Common myeloid progenitor, CD34-positive (primary cell): ENCODE data around the gene TMEM184B.
"Not testable (repeated sequence)": the region's sequence is repeated elsewhere in the genome, so short reads cannot be mapped to it uniquely, and the experiment has no call there.

Experiments used
- CTCF ChIA-PET: fragments of 350-600 bp; sonication (Branson Sonifier 250); formaldehyde crosslinking; loops from one replicate; lab custom pipeline; 2021; ENCODE audit warnings: antibody characterized with exemption; lab: Charles Lee
- POLR2A ChIA-PET: fragments of 350-600 bp; sonication (Branson Sonifier 250); formaldehyde crosslinking; loops from one replicate; lab custom pipeline; 2021; ENCODE audit warnings: antibody characterized with exemption; lab: Charles Lee
- DNase-seq, 3 donors: peaks; one replicate each; pipeline versions ENCODE4 v3.0.0 to v3.0.0-alpha.2; 2013
- H3K27ac ChIP-seq, 2 experiments: 1 replicate in 1 of 2; 2 replicates in 1 of 2; pipeline ENCODE4 v1.7.0; 2013; ENCODE audit warnings: inconsistent platforms in 2 of 2, low read length in 2 of 2, mild to moderate bottlenecking in 2 of 2, low read depth in 1 of 2, moderate library complexity in 1 of 2; ENCODE audit not compliant: severe bottlenecking in 2 of 2, insufficient read depth in 1 of 2, poor library complexity in 1 of 2
- H3K27me3 ChIP-seq, 5 experiments: replicated peaks in 2 of 5; 1 replicate in 3 of 5; 2 replicates in 2 of 5; pipeline versions ENCODE4 v1.6.1 to v1.7.0; 2013; ENCODE audit warnings: low read length in 4 of 5, mild to moderate bottlenecking in 2 of 5, moderate library complexity in 2 of 5, inconsistent platforms in 1 of 5; ENCODE audit not compliant: insufficient read depth in 5 of 5, control insufficient read depth in 4 of 5
- H3K36me3 ChIP-seq, 4 experiments: 1 replicate in 2 of 4; 2 replicates in 2 of 4; pipeline versions ENCODE4 v1.6.1 to v1.7.0; 2013; ENCODE audit warnings: low read length in 3 of 4, control low read depth in 1 of 4, mild to moderate bottlenecking in 1 of 4; ENCODE audit not compliant: control insufficient read depth in 4 of 4, insufficient read depth in 4 of 4
- H3K4me1 ChIP-seq, 4 experiments: 1 replicate in 3 of 4; 2 replicates in 1 of 4; pipeline versions ENCODE4 v1.6.1 to v1.7.1; 2013; ENCODE audit warnings: low read length in 3 of 4, mild to moderate bottlenecking in 3 of 4, control low read depth in 1 of 4, inconsistent platforms in 1 of 4, moderate library complexity in 1 of 4; ENCODE audit not compliant: control insufficient read depth in 4 of 4, insufficient read depth in 4 of 4; ENCODE audit errors: control extremely low read depth in 1 of 4
- H3K4me3 ChIP-seq, 7 experiments: 1 replicate in 4 of 7; 2 replicates in 3 of 7; pipeline versions ENCODE4 v1.5.1 to v1.7.0; 2013; ENCODE audit warnings: mild to moderate bottlenecking in 7 of 7, low read length in 6 of 7, moderate library complexity in 6 of 7, inconsistent platforms in 2 of 7, low read depth in 2 of 7, control low read depth in 1 of 7; ENCODE audit not compliant: insufficient read depth in 4 of 7, control insufficient read depth in 1 of 7; ENCODE audit errors: extremely low read depth in 1 of 7
- H3K9me3 ChIP-seq, 5 experiments: 1 replicate in 4 of 5; 2 replicates in 1 of 5; pipeline versions ENCODE4 v1.6.1 to v1.7.1; 2013; ENCODE audit warnings: low read length in 4 of 5, mild to moderate bottlenecking in 2 of 5, inconsistent platforms in 1 of 5, low read depth in 1 of 5, moderate library complexity in 1 of 5; ENCODE audit not compliant: control insufficient read depth in 4 of 5, insufficient read depth in 2 of 5; ENCODE audit errors: control extremely low read depth in 1 of 5
- WGBS: methylation state at CpG from one replicate; pipeline ENCODE4 v1.1.5; 2013; ENCODE audit not compliant: insufficient coverage; 5-methylcytosine and 5-hydroxymethylcytosine counted together

The TMEM184B gene

DNA sequence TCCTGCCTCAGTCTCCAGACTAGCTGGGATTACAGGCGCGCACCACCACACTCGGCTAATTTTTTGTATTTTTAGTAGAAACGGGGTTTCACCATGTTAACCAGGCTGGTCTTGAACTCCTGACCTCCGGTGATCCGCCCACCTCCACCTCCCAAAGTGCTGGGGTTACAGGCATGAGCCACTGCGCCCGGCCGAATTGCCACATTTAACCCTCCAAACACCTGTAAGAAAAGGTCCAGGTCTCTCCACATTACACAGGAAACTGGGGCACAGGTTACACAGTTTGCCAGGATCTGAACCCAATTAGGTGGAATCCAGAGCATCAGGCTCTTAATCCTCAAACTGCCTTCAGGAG lies 95.3 kb downstream of the TMEM184B start:
- H3K4me3 ChIP-seq, H3K36me3 ChIP-seq, POLR2A ChIA-PET, H3K27me3 ChIP-seq, H3K27ac ChIP-seq, DNase-seq, H3K9me3 ChIP-seq: not testable (repeated sequence)
- WGBS = 98% methylated on average over 9 of the region's 9 CpGs
- H3K4me1 ChIP-seq = peaks cover 10 to 83% (median 72%) of the 10 kb centered on the region in 4 experiments
- CTCF ChIA-PET = interaction anchor here (1.2 to 1.5 kb wide), 3 partner anchors 11 to 30 kb away, joined by 3 to 5 read pairs (median 3); no protein-coding TSS in a partner anchor

DNA sequence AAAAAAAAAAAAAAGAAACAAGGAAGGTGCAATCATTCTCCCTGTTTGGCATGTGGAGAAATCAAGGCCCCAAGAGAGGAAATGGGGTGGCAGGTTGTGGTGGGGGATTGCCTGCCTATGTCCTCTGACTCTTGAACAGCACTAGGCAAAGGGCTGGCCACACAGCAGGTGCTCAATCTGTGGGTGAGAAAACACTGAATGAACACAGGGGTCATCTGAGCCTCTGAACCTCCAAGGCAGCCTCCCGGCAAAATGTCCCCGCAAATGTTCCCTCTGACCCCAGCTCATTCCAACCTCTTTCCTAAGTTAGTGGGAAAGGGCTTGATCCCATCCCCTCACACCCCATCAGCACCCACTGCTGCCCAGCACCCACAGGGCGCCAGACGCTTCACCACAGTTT lies 95.8 kb downstream of the TMEM184B start:
- 100% methylated on average over 2 of the region's 4 CpGs for WGBS
- Histone ChIP-seq H3K4me3 (peak overlapping the region in 2 of 7 experiments; percentile 3 to 39), H3K36me3 (no peaks in the 10 kb centered on the region), H3K27ac (peak overlapping the region; percentile 84 to 87), H3K9me3 (no peaks in the 10 kb centered on the region), H3K4me1 (peaks cover 10 to 86% (median 73%) of the 10 kb centered on the region in 4 experiments), H3K27me3 (no peaks in the 10 kb centered on the region)
- DNase-seq = peak in 1 of 3 donors; percentile 29
- ChIA-PET CTCF (interaction anchor here (1.2 kb wide), 1 partner anchor 11 kb away, joined by 5 read pairs; no protein-coding TSS in a partner anchor), POLR2A (interaction anchor here (0.7 to 1.3 kb wide), 2 partner anchors 28 to 62 kb away, joined by 3 read pairs; no protein-coding TSS in a partner anchor)

DNA sequence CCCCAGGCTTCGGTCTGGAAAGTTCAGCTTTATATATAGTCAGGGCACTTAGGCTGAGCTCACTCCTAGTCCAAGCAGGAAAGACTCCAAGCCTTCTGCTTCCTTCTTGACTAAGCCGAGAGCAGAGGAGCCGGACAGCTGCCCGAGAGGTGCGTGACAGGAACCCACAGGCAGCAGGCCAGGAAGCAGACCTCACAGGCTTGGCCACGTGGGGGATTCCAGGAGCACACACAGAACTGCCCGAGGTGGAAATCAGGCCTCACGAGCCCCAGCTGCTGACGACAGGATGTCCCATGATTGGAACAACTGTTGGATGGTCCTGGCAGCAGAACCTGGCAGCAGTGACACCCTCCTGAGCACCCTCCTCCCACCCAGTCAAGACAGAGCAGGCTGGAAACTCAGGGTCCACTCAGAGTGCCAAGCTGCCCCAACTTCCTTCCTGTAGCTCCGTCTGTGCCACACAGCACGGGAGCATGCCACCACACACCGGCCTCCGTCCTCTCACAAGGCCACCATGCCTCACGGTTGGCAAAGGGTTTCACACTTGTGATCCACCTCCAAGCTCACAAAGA lies 96.6 kb downstream of the TMEM184B start:
- peak; percentile 83 to 99 (median 99) for DNase-seq
- no peaks in the 10 kb centered on the region for H3K9me3 ChIP-seq
- H3K4me1 ChIP-seq = peaks cover 10 to 87% (median 72%) of the 10 kb centered on the region in 4 experiments
- ChIA-PET POLR2A (interaction anchor here (0.6 to 1.3 kb wide), 4 partner anchors 25 to 62 kb away, joined by 3 to 7 read pairs (median 3); partner anchors contain the start of gene MAFF), CTCF (interaction anchor here (0.7 to 1.6 kb wide), 5 partner anchors 9 to 54 kb away, joined by 3 to 7 read pairs (median 3); no protein-coding TSS in a partner anchor)
- peak overlapping the region in 3 of 7 experiments; percentile 26 to 45 (median 39) for H3K4me3 ChIP-seq
- 5% methylated on average over 13 of the region's 14 CpGs for whole genome bisulfite sequencing
- no peaks in the 10 kb centered on the region for H3K36me3 ChIP-seq
- no peaks in the 10 kb centered on the region for H3K27me3 ChIP-seq
- peak overlapping the region; percentile 84 to 87 for H3K27ac ChIP-seq

DNA sequence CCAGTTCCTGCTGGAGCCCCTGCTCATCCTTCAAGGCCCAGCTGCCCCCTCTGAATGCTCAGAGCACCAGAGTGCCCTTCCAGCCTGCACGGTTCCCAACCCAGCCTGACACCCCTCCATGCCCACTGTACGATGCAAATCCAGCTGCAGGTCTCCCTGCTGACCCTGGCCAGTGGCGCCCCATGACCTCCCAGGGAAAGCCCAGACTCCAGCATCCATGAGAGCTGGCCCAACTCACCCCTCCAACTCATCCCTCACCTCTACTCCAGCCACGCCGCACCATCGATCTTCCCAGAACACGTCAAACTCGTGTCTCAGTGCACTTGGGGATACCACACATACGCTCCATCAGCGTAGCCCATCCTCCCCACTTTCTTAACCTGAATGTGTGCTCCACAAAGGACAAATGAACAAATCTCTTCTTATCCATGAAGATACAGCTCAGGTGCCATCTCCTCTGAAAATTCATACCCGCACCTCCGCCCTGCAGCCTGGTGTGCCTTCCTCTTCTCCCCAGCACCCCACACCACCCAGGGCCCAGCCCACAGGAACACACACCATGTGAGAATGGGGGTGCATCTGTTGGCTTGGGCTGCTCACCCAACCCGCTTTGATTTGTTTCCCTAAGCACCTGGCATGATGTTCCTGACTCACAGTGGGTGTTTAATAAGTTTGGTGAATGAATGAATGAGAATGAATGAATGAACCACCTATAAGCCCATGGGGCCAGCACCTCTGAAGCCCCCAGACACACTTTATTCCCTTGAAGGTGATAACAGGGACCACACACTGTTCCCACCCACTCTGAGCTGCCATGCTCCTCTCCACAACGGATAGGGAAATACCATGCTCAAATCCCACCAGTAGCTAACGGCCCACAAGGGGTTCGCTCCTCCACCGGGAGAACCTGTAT lies 97.3 kb downstream of the TMEM184B start:
- no peaks in the 10 kb centered on the region for H3K27me3 ChIP-seq
- peaks cover 8 to 79% (median 64%) of the 10 kb centered on the region in 4 experiments for H3K4me1 ChIP-seq
- CTCF ChIA-PET = interaction anchor here (0.7 to 1.6 kb wide), 6 partner anchors 8 to 55 kb away, joined by 3 to 7 read pairs (median 4); no protein-coding TSS in a partner anchor
- peak in 1 of 3 donors; percentile 46 for DNase-seq
- 93% methylated on average over 14 of the region's 17 CpGs for WGBS
- H3K36me3 ChIP-seq = no peaks in the 10 kb centered on the region
- H3K4me3 ChIP-seq = peak overlapping the region in 3 of 7 experiments; percentile 8 to 45 (median 34)
- peak overlapping the region; percentile 84 to 87 for H3K27ac ChIP-seq
- POLR2A ChIA-PET = interaction anchor here (0.6 to 1.3 kb wide), 4 partner anchors 22 to 61 kb away, joined by 3 to 7 read pairs (median 3); partner anchors contain the start of gene MAFF
- no peaks in the 10 kb centered on the region for H3K9me3 ChIP-seq

DNA sequence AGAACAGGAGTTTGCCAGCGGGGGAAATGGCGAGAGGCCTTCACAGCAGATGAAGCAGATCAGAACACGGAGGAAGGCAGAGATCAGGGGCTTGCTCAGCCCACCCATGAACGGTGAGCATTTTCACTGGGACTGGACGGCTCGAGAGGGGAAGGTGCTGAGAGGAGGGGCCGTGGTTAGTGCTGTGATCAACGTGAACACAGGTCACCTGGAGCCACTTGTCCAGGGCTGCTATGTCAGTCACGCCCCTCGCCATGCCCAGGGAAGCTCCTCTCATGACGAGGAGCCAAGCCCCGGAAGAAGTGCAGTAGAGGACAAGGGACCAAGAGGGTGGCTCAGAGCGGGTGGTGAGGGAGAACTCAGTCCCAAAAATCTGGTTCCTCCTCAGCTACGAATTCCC lies 98.2 kb downstream of the TMEM184B start:
- DNase-seq = no peak
- ChIA-PET CTCF (interaction anchor here (0.6 to 1.6 kb wide), 6 partner anchors 9 to 56 kb away, joined by 3 to 7 read pairs (median 4); partner anchors contain the start of gene MAFF), POLR2A (no interaction called here)
- Histone ChIP-seq H3K27me3 (no peaks in the 10 kb centered on the region), H3K27ac (peak overlapping the region in 1 of 2 experiments; percentile 47), H3K36me3 (no peaks in the 10 kb centered on the region), H3K4me3 (no peak overlapping the region), H3K9me3 (no peaks in the 10 kb centered on the region), H3K4me1 (peaks cover 2 to 71% (median 56%) of the 10 kb centered on the region in 4 experiments)
- WGBS = 100% methylated on average over 12 of the region's 14 CpGs

DNA sequence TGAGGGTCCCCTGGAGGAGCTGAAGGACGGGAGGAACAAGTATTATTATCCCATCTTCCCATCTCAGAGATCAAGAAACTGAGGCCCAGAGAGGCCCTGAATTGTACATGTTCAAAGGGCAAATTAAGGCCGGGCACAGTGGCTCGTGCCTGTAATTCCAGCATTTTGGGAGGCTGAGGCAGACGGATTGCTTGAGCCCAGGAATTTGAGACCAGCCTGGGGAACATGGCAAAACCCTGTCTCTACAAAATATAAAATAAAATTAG lies 99.2 kb downstream of the TMEM184B start:
- Histone ChIP-seq H3K27ac (peak overlapping the region; percentile 67 to 75), H3K9me3 (no peaks in the 10 kb centered on the region), H3K27me3 (no peaks in the 10 kb centered on the region), H3K4me1 (peaks cover 0 to 65% (median 52%) of the 10 kb centered on the region in 4 experiments), H3K4me3 (peak overlapping the region in 1 of 7 experiments; percentile 4), H3K36me3 (peaks cover 0 to 5% (median 0%) of the 10 kb centered on the region in 4 experiments)
- 83% methylated on average over 3 of the region's 4 CpGs for WGBS
- no peak for DNase-seq
- POLR2A ChIA-PET = interaction anchor here (1.5 kb wide), 2 partner anchors 28 to 30 kb away, joined by 3 to 5 read pairs; partner anchors contain the start of gene MAFF
- CTCF ChIA-PET = interaction anchor here (0.9 to 1.4 kb wide), 4 partner anchors 8 to 30 kb away, joined by 3 to 4 read pairs (median 3); partner anchors contain the start of genes MAFF and PLA2G6
